ENCODE results near the gene DYRK1B.

The DYRK1B gene

DNA sequence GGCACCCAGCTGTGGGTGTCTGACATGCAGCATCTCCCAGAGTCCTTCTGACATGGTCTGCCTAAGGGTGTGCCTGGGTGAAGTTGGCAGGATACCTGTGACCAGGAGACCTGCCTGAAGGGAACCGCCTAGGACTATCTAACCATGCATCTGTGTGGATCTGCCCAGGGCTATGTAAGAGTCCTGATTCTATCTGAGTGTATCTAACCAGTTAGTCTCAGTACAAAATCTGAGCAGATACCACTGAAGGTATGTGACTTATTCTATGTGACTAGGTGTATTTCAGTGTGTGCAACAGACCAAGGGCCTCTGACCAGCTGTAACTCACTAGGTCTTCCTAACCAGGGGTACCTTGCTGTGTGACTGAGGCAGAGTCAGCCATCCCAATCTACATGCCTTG is 40.4 kb upstream of the DYRK1B start:
- DNase-seq (ENCODE audit: low read depth), result no peak
- TF ChIP-seq, protein P1, sequence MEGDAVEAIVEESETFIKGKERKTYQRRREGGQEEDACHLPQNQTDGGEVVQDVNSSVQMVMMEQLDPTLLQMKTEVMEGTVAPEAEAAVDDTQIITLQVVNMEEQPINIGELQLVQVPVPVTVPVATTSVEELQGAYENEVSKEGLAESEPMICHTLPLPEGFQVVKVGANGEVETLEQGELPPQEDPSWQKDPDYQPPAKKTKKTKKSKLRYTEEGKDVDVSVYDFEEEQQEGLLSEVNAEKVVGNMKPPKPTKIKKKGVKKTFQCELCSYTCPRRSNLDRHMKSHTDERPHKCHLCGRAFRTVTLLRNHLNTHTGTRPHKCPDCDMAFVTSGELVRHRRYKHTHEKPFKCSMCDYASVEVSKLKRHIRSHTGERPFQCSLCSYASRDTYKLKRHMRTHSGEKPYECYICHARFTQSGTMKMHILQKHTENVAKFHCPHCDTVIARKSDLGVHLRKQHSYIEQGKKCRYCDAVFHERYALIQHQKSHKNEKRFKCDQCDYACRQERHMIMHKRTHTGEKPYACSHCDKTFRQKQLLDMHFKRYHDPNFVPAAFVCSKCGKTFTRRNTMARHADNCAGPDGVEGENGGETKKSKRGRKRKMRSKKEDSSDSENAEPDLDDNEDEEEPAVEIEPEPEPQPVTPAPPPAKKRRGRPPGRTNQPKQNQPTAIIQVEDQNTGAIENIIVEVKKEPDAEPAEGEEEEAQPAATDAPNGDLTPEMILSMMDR (IDR thresholded peaks at IDR 0.05; ENCODE audit: insufficient read depth, low read depth, low read length, missing control alignments), result no peak
- H3K4me3 ChIP-seq (ENCODE audit: low read length), result no peak overlapping the region

GRCh38 chr19:39873385-39873784 is 39.4 kb upstream of the DYRK1B start:
- DNase-seq (ENCODE audit: low read depth), result no peak
- H3K4me3 ChIP-seq (ENCODE audit: low read length), result no peak overlapping the region
- TF ChIP-seq, protein P1 (IDR thresholded peaks at IDR 0.05; ENCODE audit: insufficient read depth, low read depth, low read length, missing control alignments), result no peak

DNA sequence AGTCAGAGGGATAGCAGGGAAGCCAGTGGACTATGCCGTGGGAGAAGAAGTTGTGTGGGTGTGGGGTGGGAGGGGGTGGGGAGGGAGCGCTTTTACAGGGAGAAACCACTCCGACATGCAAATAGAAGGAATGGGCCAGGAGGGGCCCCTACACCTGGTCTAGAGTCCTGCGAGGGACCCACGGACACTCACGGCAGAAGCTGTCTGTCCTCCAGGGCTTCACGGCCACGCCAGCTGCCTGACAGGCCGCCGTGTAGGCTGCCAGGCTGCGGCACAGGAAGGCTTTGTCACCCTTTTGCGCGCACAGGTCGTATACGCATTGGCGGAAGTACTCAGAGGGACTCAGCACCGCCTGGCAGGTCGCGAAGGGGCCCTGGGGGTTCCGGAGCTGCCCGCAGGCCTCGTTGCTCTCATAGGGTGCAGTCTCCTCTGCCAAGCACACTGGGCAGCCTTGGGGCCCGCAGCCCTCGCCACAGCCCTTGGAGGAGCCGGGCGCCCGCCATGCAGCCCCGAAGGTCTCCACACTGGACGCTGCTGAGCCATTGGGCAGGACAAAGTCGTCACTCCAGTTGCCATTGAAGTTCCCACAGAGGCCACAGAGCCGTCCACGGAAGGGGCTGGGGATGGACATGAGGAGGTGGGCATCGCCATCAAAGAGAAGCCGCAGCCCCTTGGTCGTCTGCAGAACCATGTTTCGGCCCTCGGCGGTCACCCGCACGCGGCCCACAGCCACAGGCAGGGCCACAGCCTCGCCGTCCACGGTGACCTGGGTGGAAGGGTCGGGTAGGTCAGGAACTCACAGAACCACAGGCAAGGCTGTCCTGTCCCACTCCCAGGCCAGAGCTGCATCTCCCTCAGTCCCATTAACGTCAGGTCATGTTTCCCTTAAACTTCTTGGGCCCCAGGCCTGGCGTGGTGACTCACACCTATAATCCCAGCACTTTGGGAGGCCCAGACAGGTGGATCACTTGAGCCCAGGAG is 38.2 kb upstream of the DYRK1B start:
- no peak overlapping the region for H3K4me3 ChIP-seq (ENCODE audit: low read length)
- DNase-seq (ENCODE audit: low read depth), result no peak
- TF ChIP-seq, protein P1 (IDR thresholded peaks at IDR 0.05; ENCODE audit: insufficient read depth, low read depth, low read length, missing control alignments), result no peak

DNA sequence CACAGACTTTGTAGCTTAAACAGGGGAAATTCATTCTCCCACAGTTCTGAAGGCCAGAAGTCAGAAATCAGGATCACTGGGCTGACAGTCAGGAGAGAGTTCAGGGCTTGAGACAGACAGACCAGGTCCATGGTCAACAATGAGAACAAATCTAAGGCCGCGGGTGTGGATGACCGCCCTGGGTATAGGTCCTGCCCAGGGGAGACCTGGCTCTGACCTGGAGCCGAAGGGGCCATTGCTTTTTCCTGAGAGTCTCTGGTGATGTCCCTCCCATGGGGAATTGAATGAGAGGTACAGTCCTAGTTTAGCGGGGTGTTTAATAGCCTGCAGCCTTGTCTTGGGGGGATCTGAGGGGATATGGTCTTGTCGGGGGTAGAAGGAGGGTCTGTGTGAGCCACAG is 37.4 kb upstream of the DYRK1B start:
- TF ChIP-seq, protein P1 (IDR thresholded peaks at IDR 0.05; ENCODE audit: insufficient read depth, low read depth, low read length, missing control alignments), result no peak
- DNase-seq (ENCODE audit: low read depth), result no peak
- no peak overlapping the region for H3K4me3 ChIP-seq (ENCODE audit: low read length)

DNA sequence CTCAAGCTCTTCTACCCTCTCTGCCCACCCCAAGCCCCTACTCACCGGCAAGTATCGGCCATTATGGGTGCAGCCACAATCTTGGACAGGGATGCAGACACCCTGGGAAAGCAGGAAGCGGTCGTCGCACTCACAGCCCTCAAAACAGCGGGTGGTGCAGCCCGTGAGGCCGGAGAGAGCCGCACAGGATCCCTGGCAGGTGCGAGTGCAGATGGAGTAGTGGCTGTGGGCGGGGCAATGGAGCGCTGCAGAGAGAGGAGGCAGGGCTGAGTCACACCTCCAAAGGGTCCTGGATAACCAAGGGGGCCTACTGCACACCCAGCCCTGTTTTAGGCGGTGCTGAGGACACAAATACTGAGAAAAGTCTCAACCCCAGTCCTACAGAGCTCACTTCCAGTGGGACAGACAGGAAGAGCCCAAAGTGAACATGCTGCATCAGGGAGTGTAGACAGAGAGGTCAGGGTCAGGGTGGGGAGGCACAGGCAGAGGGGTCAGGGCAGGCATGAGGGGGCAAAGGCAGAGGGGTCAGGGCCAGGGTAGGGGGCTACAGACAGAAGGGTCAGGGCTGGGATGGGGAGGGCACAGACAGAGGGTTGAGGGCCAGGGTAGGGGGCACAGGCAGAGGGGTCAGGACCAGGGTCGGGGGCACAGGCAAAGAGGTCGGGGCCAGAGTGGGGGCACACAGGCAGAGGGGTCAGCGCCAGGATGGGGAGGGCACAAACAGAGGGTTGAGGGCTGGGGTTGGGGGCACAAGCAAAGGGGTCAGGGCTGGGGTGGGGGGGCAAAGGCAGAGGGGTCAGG is 36.4 kb upstream of the DYRK1B start:
- H3K4me3 ChIP-seq (ENCODE audit: low read length), result no peak overlapping the region
- DNase-seq (ENCODE audit: low read depth), result no peak
- TF ChIP-seq, protein P1 (IDR thresholded peaks at IDR 0.05; ENCODE audit: insufficient read depth, low read depth, low read length, missing control alignments), result no peak

DNA sequence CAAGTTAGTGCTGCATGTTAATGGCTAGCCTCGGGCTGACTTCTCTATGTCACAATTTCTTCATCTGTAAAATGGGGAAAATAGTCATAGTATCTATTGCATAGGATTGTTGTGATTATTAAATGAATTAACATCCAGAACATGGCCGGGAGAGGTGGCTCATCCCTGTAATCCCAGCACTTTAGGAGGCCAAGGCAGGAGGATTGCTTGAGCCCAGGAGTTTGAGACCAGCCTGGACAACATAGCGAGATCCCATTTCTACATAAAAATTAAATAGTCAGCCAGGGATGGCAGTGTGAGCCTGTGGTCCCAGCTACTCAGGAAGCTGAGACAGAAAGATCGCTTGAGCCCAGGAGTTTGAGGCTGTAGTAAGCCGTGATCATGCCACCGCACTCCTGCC is 34.0 kb upstream of the DYRK1B start:
- H3K4me3 ChIP-seq (ENCODE audit: low read length), result no peak overlapping the region
- TF ChIP-seq, protein P1 (IDR thresholded peaks at IDR 0.05; ENCODE audit: insufficient read depth, low read depth, low read length, missing control alignments), result no peak
- no peak for DNase-seq (ENCODE audit: low read depth)
